Kidney (tissue), 14 donors: ENCODE results near the gene TERT. TPM values are rescaled to one million over a fixed set of nuclear protein-coding genes. Genes with fewer than 3 reads are reported as not detected.

Experiments used
- DNase-seq, 5 donors: peaks; one replicate each; pipeline ENCODE4 v3.0.0-alpha.2; 2013 to 2020
- FAIRE-seq: peaks from 2 replicates; lab custom pipeline; 2012; peaks lifted over from hg19 to GRCh38; lab: Jason Lieb, UNC
- H3K27ac ChIP-seq, 2 donors: one replicate each; pipeline ENCODE4 v1.7.0; 2013; ENCODE audit warnings: low read depth in 2 of 2, low read length in 2 of 2, inconsistent platforms in 1 of 2
- H3K27me3 ChIP-seq: one replicate; pipeline ENCODE4 v1.7.1; 2013; ENCODE audit warnings: low read length, inconsistent platforms; ENCODE audit not compliant: control insufficient read depth, insufficient read depth
- H3K36me3 ChIP-seq, 3 donors: one replicate each; pipeline versions ENCODE4 v1.7.0 to v1.7.1; 2013; ENCODE audit warnings: low read length in 3 of 3, control low read depth in 1 of 3, inconsistent platforms in 1 of 3; ENCODE audit not compliant: insufficient read depth in 3 of 3, control insufficient read depth in 2 of 3
- H3K4me1 ChIP-seq, 3 donors: one replicate each; pipeline versions ENCODE4 v1.7.0 to v1.7.1; 2013; ENCODE audit warnings: low read length in 3 of 3, inconsistent platforms in 1 of 3, low read depth in 1 of 3; ENCODE audit not compliant: control insufficient read depth in 2 of 3, insufficient read depth in 2 of 3
- H3K4me3 ChIP-seq, 3 donors: one replicate each; pipeline versions ENCODE4 v1.7.0 to v1.8.1; 2013; ENCODE audit warnings: low read length in 3 of 3, control low read depth in 1 of 3, inconsistent platforms in 1 of 3
- H3K9ac ChIP-seq, 3 donors: one replicate each; pipeline versions ENCODE4 v1.7.0 to v1.7.1; 2013; ENCODE audit warnings: low read length in 3 of 3, control low read depth in 1 of 3, inconsistent platforms in 1 of 3
- H3K9me3 ChIP-seq, 3 donors: one replicate each; pipeline versions ENCODE4 v1.7.0 to v1.7.1; 2013; ENCODE audit warnings: low read length in 3 of 3, control low read depth in 1 of 3, inconsistent platforms in 1 of 3; ENCODE audit not compliant: control insufficient read depth in 2 of 3, insufficient read depth in 1 of 3
- CTCF ChIP-seq: IDR thresholded peaks from 3 replicates; pipeline ENCODE4 v1.5.1; 2012; ENCODE audit warnings: mild to moderate bottlenecking, moderate library complexity, borderline replicate concordance; ENCODE audit not compliant: insufficient read depth; ENCODE audit errors: extremely low read depth
- intact Hi-C: fragments of 100-400 bp; cut with DNase I; formaldehyde crosslinking; loops from one replicate; pipeline ENCODE4 v1.11.1; 2022
- polyA plus RNA-seq: library from polyadenylated mRNA; stranded (reverse); fragments of 350-450 nt; fragmentation: Illumina TruSeq; extraction: RNeasy Lipid Tissue Mini Kit (QIAGEN cat#74804); gene quantifications from one replicate; pipeline ENCODE4 v1.2.3, GENCODE V29; 2014; ENCODE audit warnings: low read depth, low replicate concordance; ENCODE audit not compliant: insufficient read depth
- total RNA-seq: library from RNA; stranded (reverse); fragmentation: NEBNext Ultra II Directional; extraction: Animal tissue kit (Norgen Biotek cat#: 25700); gene quantifications from one replicate; pipeline ENCODE4 v1.2.1, GENCODE V29; 2021
- donor health status: control.
- donor health status: control.
- donor health status: control.
- donor health status: control.
- donor health status: control.
- donor health status: DM: yes; HTN: yes; CAD: no.
- donor health status: Normal renal cell carcinoma (clear cell type).

Gene TERT
- total and polyA plus RNA-seq, 2 donors from 2014 or later: 0.91 TPM; not detected in 1

- Histone ChIP-seq H3K27ac (no peak overlapping the region), H3K9ac (no peak overlapping the region), H3K4me1 (no peaks in the 10 kb centered on the region), H3K9me3 (peaks cover 0 to 7% (median 0%) of the 10 kb centered on the region in 3 donors), H3K27me3 (no peaks in the 10 kb centered on the region), H3K4me3 (no peak overlapping the region), H3K36me3 (no peaks in the 10 kb centered on the region)
- no peak for TF ChIP-seq CTCF
- FAIRE-seq (no peak), DNase-seq (peak in 1 of 5 donors; percentile 64)
- intact Hi-C loops: no loop called here
These were observed 14.5 kb downstream of the TERT start for GRCh38 chr5:1280177-1281037.

DNA sequence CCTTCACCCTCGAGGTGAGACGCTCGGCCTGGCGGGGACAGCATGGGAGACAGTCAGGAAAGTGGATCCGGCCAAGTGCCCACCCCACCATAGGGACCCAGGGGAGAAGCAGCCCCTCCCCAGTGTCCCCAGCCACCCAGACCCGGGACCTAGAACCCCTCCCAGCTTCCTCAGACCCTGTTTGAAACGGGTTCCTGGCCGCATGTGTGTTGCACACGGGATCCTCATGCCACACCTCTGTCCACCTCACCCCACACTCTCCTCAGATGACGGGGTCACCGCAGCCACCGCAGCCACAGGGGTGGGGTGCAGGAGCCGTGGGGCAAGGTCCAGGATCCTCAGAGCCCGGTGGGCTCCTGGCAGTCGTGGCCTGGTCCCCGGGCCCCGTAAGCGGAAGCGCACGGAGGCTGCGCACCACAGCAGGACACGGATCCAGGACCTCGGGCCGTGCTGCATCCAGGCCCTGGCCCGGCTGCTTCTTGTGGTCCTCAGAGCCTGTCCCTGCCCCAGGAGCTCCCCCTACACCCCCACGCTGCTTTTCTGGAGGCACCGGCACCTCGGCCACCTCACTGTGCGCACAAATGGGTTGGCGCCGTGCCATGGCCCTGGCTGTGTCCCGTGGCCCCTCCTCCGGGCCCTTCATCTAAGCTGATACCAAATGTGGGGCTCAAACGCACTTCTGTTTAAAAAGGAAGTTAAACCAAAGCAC lies 15.3 kb downstream of the TERT start:
- Histone ChIP-seq H3K9ac (no peak overlapping the region), H3K9me3 (peaks cover 0 to 7% (median 0%) of the 10 kb centered on the region in 3 donors), H3K27ac (no peak overlapping the region), H3K4me1 (no peaks in the 10 kb centered on the region), H3K27me3 (no peaks in the 10 kb centered on the region), H3K4me3 (no peak overlapping the region), H3K36me3 (no peaks in the 10 kb centered on the region)
- intact Hi-C loops: no loop called here
- DNase-seq: peak in 1 of 5 donors; percentile 58
- TF ChIP-seq CTCF: no peak
- FAIRE-seq: no peak

DNA sequence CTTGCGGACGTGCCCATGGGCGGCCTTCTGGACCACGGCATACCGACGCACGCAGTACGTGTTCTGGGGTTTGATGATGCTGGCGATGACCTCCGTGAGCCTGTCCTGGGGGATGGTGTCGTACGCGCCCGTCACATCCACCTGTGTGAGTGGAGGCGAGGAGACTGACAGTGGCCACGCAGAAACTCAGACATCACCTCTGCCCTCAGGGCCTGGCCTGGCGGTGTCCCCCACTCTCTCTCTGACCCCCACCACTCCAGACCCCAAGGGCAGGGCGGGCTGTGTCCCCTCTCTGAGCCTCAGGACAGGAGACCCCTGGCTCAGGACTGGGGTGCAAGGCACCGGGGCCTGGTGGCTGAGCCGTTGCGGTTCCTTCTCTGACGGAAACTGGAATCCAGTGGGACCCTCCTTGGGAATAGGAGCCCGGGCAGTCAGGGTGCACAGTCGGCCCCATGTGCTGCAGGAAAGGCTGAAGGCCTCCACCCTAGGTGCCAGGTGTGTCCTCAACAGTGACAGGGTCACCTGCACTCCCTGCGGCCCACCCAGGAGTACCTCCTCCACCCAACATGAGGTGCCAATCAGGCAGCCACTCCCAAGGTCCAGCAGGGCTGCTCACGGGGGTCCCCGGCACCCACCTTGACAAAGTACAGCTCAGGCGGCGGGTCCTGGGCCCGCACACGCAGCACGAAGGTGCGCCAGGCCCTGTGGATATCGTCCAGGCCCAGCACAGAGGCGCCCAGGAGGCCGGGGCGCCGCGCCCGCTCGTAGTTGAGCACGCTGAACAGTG lies 16.0 kb downstream of the TERT start:
- intact Hi-C loops: no loop called here
- FAIRE-seq (no peak), DNase-seq (peak in 1 of 5 donors; percentile 65)
- peaks cover 0 to 7% (median 0%) of the 10 kb centered on the region in 3 donors for H3K9me3 ChIP-seq
- no peak overlapping the region for H3K9ac ChIP-seq
- H3K36me3 ChIP-seq: no peaks in the 10 kb centered on the region
- TF ChIP-seq CTCF: no peak
- no peaks in the 10 kb centered on the region for H3K4me1 ChIP-seq
- no peaks in the 10 kb centered on the region for H3K27me3 ChIP-seq
- no peak overlapping the region for H3K4me3 ChIP-seq
- H3K27ac ChIP-seq: no peak overlapping the region
